ENCODE results near the gene SRRM1. TPM values are rescaled to one million over a fixed set of nuclear protein-coding genes. Genes with fewer than 3 reads are reported as not detected.
"Not testable (repeated sequence)": the region's sequence is repeated elsewhere in the genome, so short reads cannot be mapped to it uniquely, and the experiment has no call there.

SRRM1 gene
- polyA plus RNA-seq, 1 experiment: 50.4 TPM

DNA sequence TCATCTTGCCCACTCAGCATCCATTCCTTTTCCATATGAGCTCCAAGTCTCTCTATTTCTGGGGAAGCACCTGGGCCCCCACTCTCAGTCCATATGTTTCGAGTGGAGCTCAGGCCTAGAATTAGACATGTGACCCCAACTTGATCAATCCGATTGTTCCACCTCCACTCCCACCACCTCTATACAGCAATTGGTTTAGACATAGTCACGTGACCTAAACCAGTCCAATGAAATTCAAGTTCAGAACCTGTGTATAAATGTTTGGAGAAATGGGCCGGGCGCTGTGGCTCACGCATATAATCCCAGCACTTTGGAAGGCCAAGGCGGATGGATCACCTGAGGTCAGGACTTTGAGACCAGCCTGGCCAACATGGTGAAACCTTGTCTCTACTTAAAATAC is 72.6 kb downstream of the SRRM1 start:
- Histone ChIP-seq H3K27me3 (ENCODE audit: control insufficient read depth, insufficient read depth, low read length) (no peaks in the 10 kb centered on the region), H3K4me3 (ENCODE audit: low read depth, low read length) (no peak overlapping the region), H3K36me3 (ENCODE audit: control insufficient read depth, insufficient read depth, low read length) (no peaks in the 10 kb centered on the region)
- POLR2A ChIA-PET: no interaction called here
- DNase-seq (ENCODE audit: low read depth): no peak
- TF ChIP-seq, protein P1, sequence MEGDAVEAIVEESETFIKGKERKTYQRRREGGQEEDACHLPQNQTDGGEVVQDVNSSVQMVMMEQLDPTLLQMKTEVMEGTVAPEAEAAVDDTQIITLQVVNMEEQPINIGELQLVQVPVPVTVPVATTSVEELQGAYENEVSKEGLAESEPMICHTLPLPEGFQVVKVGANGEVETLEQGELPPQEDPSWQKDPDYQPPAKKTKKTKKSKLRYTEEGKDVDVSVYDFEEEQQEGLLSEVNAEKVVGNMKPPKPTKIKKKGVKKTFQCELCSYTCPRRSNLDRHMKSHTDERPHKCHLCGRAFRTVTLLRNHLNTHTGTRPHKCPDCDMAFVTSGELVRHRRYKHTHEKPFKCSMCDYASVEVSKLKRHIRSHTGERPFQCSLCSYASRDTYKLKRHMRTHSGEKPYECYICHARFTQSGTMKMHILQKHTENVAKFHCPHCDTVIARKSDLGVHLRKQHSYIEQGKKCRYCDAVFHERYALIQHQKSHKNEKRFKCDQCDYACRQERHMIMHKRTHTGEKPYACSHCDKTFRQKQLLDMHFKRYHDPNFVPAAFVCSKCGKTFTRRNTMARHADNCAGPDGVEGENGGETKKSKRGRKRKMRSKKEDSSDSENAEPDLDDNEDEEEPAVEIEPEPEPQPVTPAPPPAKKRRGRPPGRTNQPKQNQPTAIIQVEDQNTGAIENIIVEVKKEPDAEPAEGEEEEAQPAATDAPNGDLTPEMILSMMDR (IDR thresholded peaks at IDR 0.05; ENCODE audit: insufficient read depth, low read depth, low read length): no peak
- CTCF ChIA-PET: no interaction called here

DNA sequence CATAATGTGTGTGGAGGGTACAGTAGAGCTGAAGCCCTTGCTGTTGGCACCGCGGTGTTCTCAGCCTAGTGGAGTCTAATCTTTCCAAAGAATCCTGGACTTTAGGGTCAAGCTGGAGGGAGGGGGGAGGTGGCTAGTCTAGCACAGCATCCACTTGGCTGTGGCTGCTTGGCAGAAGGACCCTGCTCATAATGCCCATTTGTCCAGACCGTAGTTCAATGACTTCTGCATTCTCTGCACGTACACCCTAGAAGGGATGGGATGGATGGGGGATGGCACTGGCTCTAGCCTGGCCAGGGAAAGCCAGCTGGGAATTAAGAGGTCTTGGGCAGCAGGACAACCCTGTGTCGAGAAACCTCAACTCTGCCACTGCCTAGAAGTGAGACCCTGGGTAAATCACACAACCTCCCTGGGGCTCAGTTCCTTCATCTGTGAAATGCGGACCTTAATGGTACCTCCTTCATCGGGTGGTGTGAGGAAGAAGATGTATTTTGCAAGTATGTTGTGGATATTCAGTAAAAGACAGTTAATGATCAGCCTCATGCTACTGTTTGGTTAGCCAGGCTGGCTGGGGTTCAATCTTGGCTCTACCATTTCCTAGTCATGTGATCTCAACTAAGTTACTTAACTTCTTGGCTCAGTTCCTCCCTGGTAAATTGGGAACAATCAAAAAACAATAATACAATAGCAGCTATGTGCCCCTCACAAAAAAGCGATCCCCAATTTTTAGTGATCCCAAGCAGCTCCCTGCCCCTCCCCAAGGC is 75.0 kb downstream of the SRRM1 start:
- H3K4me3 ChIP-seq (ENCODE audit: low read depth, low read length): no peak overlapping the region
- ChIA-PET POLR2A (no interaction called here), CTCF (interaction anchor here (2.1 kb wide), 1 partner anchor 30 kb away, joined by 7 read pairs; no protein-coding TSS in a partner anchor)
- TF ChIP-seq, protein P1 (IDR thresholded peaks at IDR 0.05; ENCODE audit: insufficient read depth, low read depth, low read length): no peak
- no peaks in the 10 kb centered on the region for H3K36me3 ChIP-seq (ENCODE audit: control insufficient read depth, insufficient read depth, low read length)
- DNase-seq (ENCODE audit: low read depth): no peak
- H3K27me3 ChIP-seq (ENCODE audit: control insufficient read depth, insufficient read depth, low read length): no peaks in the 10 kb centered on the region

DNA sequence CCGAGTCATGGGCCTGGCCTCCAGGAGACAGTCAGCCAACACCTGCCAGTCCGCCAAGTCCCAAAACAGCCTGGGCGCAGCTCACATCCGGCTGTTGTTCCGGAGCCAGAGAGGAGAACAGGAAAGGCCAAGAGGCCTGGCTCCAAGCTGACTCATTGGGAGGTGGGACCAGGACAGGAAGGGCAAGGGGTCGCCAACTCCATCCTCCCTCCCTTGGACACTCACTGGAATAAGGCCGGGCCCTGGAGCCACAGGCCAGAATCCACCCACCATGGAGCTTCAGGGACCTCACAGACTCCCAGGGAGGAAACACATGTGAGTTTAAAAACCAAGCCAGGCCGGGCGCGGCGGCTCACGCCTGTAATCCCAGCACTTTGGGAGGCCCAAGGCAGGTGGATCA is 77.0 kb downstream of the SRRM1 start:
- no peaks in the 10 kb centered on the region for H3K27me3 ChIP-seq (ENCODE audit: control insufficient read depth, insufficient read depth, low read length)
- TF ChIP-seq, protein P1 (IDR thresholded peaks at IDR 0.05; ENCODE audit: insufficient read depth, low read depth, low read length): no peak
- CTCF ChIA-PET: interaction anchor here (0.6 to 1.2 kb wide), 2 partner anchors 33 to 719 kb away, joined by 3 read pairs; no protein-coding TSS in a partner anchor
- H3K4me3 ChIP-seq (ENCODE audit: low read depth, low read length): no peak overlapping the region
- no peaks in the 10 kb centered on the region for H3K36me3 ChIP-seq (ENCODE audit: control insufficient read depth, insufficient read depth, low read length)
- no peak for DNase-seq (ENCODE audit: low read depth)
- POLR2A ChIA-PET: no interaction called here

DNA sequence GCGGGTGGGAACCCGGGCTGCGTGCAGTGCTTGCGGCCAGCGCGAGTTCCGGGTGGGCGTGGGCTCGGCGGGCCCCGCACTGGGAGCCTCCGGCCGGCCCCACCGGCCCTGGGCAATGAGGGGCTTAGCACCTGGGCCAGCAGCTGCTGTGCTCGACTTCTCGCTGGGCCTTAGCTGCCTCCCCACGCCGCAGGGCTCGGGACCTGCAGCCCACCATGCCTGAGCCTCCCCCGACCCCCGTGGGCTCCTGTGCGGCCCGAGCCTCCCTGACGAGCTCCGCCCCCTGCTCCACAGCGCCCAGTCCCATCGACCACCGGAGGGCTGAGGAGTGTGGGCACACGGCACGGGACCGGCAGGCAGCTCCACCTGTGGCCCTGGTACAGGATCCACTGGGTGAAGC is 78.4 kb downstream of the SRRM1 start:
- ChIA-PET CTCF (no interaction called here), POLR2A (no interaction called here)
- TF ChIP-seq, protein P1 (IDR thresholded peaks at IDR 0.05; ENCODE audit: insufficient read depth, low read depth, low read length): no peak
- no peak overlapping the region for H3K4me3 ChIP-seq (ENCODE audit: low read depth, low read length)
- no peaks in the 10 kb centered on the region for H3K27me3 ChIP-seq (ENCODE audit: control insufficient read depth, insufficient read depth, low read length)
- no peak for DNase-seq (ENCODE audit: low read depth)
- H3K36me3 ChIP-seq (ENCODE audit: control insufficient read depth, insufficient read depth, low read length): no peaks in the 10 kb centered on the region

DNA sequence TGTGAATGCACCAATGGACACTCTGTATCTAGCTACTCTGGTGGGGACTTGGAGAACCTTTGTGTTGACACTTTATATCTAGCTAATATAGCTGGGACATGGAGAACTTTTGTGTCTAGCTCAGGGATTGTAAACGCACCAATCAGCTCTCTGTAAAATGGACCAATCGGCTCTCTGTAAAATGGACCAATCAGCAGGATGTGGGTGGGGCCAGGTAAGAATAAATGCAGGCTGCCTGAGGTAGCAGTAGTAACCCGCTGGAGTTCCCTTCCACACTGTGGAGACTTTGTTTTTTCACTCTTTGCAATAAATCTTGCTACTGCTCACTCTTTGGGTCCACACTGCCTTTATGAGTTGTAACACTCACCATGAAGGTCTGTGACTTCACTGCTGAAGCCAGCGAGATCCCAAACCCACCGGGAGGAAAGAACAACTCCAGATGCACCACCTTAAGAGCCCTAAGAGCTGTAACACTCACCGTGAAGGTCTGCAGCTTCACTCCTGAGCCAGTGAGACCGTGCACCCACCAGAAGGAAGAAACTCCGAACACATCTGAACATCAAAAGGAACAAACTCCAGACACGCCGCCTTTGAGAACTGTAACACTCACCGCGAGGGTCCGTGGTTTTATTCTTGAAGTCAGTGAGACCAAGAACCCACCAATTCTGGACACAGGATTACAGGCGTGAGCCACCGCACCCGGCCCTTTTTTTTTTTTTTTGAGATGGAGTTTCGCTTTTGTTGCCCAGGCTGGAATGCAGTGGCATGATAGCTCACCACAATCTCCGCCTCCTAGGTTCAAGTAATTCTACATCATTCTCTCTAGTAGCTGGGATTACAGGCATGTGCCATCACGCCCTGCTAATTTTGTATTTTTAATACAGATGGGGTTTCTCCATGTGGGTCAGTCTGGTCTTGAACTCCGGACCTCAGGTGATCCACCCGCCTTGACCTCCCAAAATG is 79.3 kb downstream of the SRRM1 start:
- DNase-seq (ENCODE audit: low read depth); H3K4me3 ChIP-seq (ENCODE audit: low read depth, low read length); H3K27me3 ChIP-seq (ENCODE audit: control insufficient read depth, insufficient read depth, low read length); POLR2A ChIA-PET; H3K36me3 ChIP-seq (ENCODE audit: control insufficient read depth, insufficient read depth, low read length): not testable (repeated sequence)
- CTCF ChIA-PET: interaction anchor here (1.0 to 1.1 kb wide), 3 partner anchors 28 to 45 kb away, joined by 3 read pairs; no protein-coding TSS in a partner anchor

Small RNAs within 50 kb of the gene (small RNA-seq; reads per million reads assigned to genes)
- gene RF00019 (ENCODE audit: insufficient read length, low read depth, low replicate concordance): not detected

Other genes starting within 250 kb of the SRRM1 start
- gene STPG1, start 229.5 kb upstream of the SRRM1 start, polyA plus RNA-seq (2011; rRNA removed): 10.3 and 10.6 TPM in 2 replicates
- gene NIPAL3, start 227.5 kb upstream of the SRRM1 start, polyA plus RNA-seq (2011; rRNA removed): 59.4 and 74.5 TPM in 2 replicates
- 6.3 and 7.6 TPM in 2 replicates for gene RCAN3, start 140.5 kb upstream of the SRRM1 start, polyA plus RNA-seq (2011; rRNA removed)
- not detected in 2 replicates for gene NCMAP, start 87.2 kb upstream of the SRRM1 start, polyA plus RNA-seq (2011; rRNA removed)
- gene CLIC4, start 102.1 kb downstream of the SRRM1 start, polyA plus RNA-seq (2011; rRNA removed): 275 and 547 TPM in 2 replicates

All from BJ (cell line).